Measurements from ENCODE around the gene CSPG5. TPM values are rescaled to one million over a fixed set of nuclear protein-coding genes. Genes with fewer than 3 reads are reported as not detected.

Gene CSPG5
- total and polyA plus RNA-seq, 8 donors: under 0.01 to 3.8 (median 0.35) TPM; not detected in 3

GRCh38 chr3:47606165-47606564 is 27.5 kb upstream of the CSPG5 start:
- intact Hi-C loops (cut with DNase I; ENCODE audit: low total_unique reads): no loop called here
- Histone ChIP-seq H3K27ac (no peak overlapping the region), H3K4me1 (peaks cover 0 to 4% (median 0%) of the 10 kb centered on the region in 4 donors), H3K36me3 (peaks cover 26 to 93% (median 83%) of the 10 kb centered on the region in 4 donors), H3K27me3 (no peaks in the 10 kb centered on the region), H3K9me3 (no peaks in the 10 kb centered on the region), H3K4me3 (no peak overlapping the region)
- TF ChIP-seq EP300 (IDR thresholded peaks at IDR 0.05) (no peak), CTCF (IDR thresholded peaks at IDR 0.05) (no peak), POLR2AphosphoS5 (IDR thresholded peaks at IDR 0.05) (no peak), POLR2A (IDR thresholded peaks at IDR 0.05) (no peak)
- 94 to 99% (median 95%) methylated on average over 5 of the region's 5 CpGs for WGBS, 5 donors
- no peak for DNase-seq

- Histone ChIP-seq H3K27ac (no peak overlapping the region), H3K4me1 (peaks cover 0 to 4% (median 0%) of the 10 kb centered on the region in 4 donors), H3K27me3 (no peaks in the 10 kb centered on the region), H3K4me3 (no peak overlapping the region), H3K36me3 (peaks cover 26 to 92% (median 82%) of the 10 kb centered on the region in 4 donors), H3K9me3 (no peaks in the 10 kb centered on the region)
- no peak for DNase-seq
- 22 to 59% (median 39%) methylated on average over 2 of the region's 2 CpGs for WGBS, 5 donors
- intact Hi-C loops (cut with DNase I; ENCODE audit: low total_unique reads): no loop called here
- TF ChIP-seq POLR2AphosphoS5 (IDR thresholded peaks at IDR 0.05): no peak
- no peak for TF ChIP-seq EP300 (IDR thresholded peaks at IDR 0.05)
- TF ChIP-seq POLR2A (IDR thresholded peaks at IDR 0.05): no peak
- no peak for TF ChIP-seq CTCF (IDR thresholded peaks at IDR 0.05)
Measured at GRCh38 chr3:47605652-47606051, 27.0 kb upstream of the CSPG5 start.

- no peak for DNase-seq
- Histone ChIP-seq H3K27me3 (no peaks in the 10 kb centered on the region), H3K4me1 (peaks cover 0 to 4% (median 0%) of the 10 kb centered on the region in 4 donors), H3K9me3 (no peaks in the 10 kb centered on the region), H3K4me3 (no peak overlapping the region), H3K27ac (no peak overlapping the region), H3K36me3 (peaks cover 18 to 92% (median 83%) of the 10 kb centered on the region in 4 donors)
- 79 to 98% (median 89%) methylated on average over 2 of the region's 2 CpGs for WGBS, 5 donors
- intact Hi-C loops (cut with DNase I; ENCODE audit: low total_unique reads): no loop called here
- TF ChIP-seq POLR2A (IDR thresholded peaks at IDR 0.05) (no peak), EP300 (IDR thresholded peaks at IDR 0.05) (no peak), POLR2AphosphoS5 (IDR thresholded peaks at IDR 0.05) (no peak), CTCF (IDR thresholded peaks at IDR 0.05) (no peak)
Measured at GRCh38 chr3:47604145-47604544, 25.5 kb upstream of the CSPG5 start.

- H3K4me3 ChIP-seq: no peak overlapping the region
- H3K36me3 ChIP-seq: peaks cover 11 to 91% (median 79%) of the 10 kb centered on the region in 4 donors
- TF ChIP-seq POLR2A (IDR thresholded peaks at IDR 0.05) (no peak), POLR2AphosphoS5 (IDR thresholded peaks at IDR 0.05) (no peak), CTCF (IDR thresholded peaks at IDR 0.05) (no peak), EP300 (IDR thresholded peaks at IDR 0.05) (no peak)
- peaks cover 0 to 4% (median 0%) of the 10 kb centered on the region in 4 donors for H3K4me1 ChIP-seq
- intact Hi-C loops (cut with DNase I; ENCODE audit: low total_unique reads): no loop called here
- no peaks in the 10 kb centered on the region for H3K9me3 ChIP-seq
- no peaks in the 10 kb centered on the region for H3K27me3 ChIP-seq
- H3K27ac ChIP-seq: no peak overlapping the region
- DNase-seq: no peak
Measured at GRCh38 chr3:47603332-47603731, 24.7 kb upstream of the CSPG5 start.
